ENCODE data around the gene ICAM4.
"Not testable (repeated sequence)": the region's sequence is repeated elsewhere in the genome, so short reads cannot be mapped to it uniquely, and the experiment has no call there.

Gene ICAM4

GRCh38 chr19:10286803-10287737, at the start of gene ICAM4:
Gene ICAM4, plus strand, starts transcription at chr19:10286955. Its CDS starts 58 bp downstream, at chr19:10287013.
- Histone ChIP-seq H3K36me3 (peaks cover 0 to 23% (median 21%) of the 10 kb centered on the region in 3 donors), H3K9me3 (no peaks in the 10 kb centered on the region), H3K27me3 (peaks cover 6 to 77% of the 10 kb centered on the region in 2 donors), H3K27ac (no peak within 1 kb of the TSS), H3K4me3 (peak within 1 kb of the TSS in 1 of 2 donors; percentile 27), H3K4me1 (peaks cover 0 to 50% (median 46%) of the 10 kb centered on the region in 4 donors)
- DNase-seq, result peak in 1 of 2 donors; percentile 54
- intact Hi-C loops (cut with DNase I; ENCODE audit: low total_unique reads), result no loop called here
- TF ChIP-seq CTCF (IDR thresholded peaks at IDR 0.05), result no peak

GRCh38 chr19:10237702-10238101, 49.1 kb upstream of the ICAM4 start:
- no peak overlapping the region for H3K27ac ChIP-seq
- H3K27me3 ChIP-seq, result no peaks in the 10 kb centered on the region
- no peaks in the 10 kb centered on the region for H3K9me3 ChIP-seq
- TF ChIP-seq CTCF (IDR thresholded peaks at IDR 0.05), result no peak
- H3K4me3 ChIP-seq, result no peak overlapping the region
- DNase-seq, result no peak
- H3K36me3 ChIP-seq, result no peaks in the 10 kb centered on the region
- H3K4me1 ChIP-seq, result no peaks in the 10 kb centered on the region
- intact Hi-C loops (cut with DNase I; ENCODE audit: low total_unique reads), result no loop called here

GRCh38 chr19:10238172-10238783, 48.5 kb upstream of the ICAM4 start:
- DNase-seq, result peak in 1 of 2 donors; percentile 38
- Histone ChIP-seq H3K9me3 (no peaks in the 10 kb centered on the region), H3K36me3 (no peaks in the 10 kb centered on the region), H3K4me3 (no peak overlapping the region), H3K27ac (no peak overlapping the region), H3K27me3 (no peaks in the 10 kb centered on the region), H3K4me1 (no peaks in the 10 kb centered on the region)
- intact Hi-C loops (cut with DNase I; ENCODE audit: low total_unique reads), result no loop called here
- TF ChIP-seq CTCF (IDR thresholded peaks at IDR 0.05), result no peak

- DNase-seq; H3K27me3 ChIP-seq; H3K4me3 ChIP-seq; H3K36me3 ChIP-seq; H3K4me1 ChIP-seq; H3K27ac ChIP-seq; H3K9me3 ChIP-seq; intact Hi-C loops (cut with DNase I; ENCODE audit: low total_unique reads): not testable (repeated sequence)
Measured at GRCh38 chr19:10241826-10242449, 44.8 kb upstream of the ICAM4 start.

GRCh38 chr19:10243606-10244005, 43.1 kb upstream of the ICAM4 start:
- H3K27me3 ChIP-seq, result no peaks in the 10 kb centered on the region
- no peak overlapping the region for H3K27ac ChIP-seq
- H3K9me3 ChIP-seq, result no peaks in the 10 kb centered on the region
- no peak for TF ChIP-seq CTCF (IDR thresholded peaks at IDR 0.05)
- no peaks in the 10 kb centered on the region for H3K4me1 ChIP-seq
- no peak overlapping the region for H3K4me3 ChIP-seq
- DNase-seq, result no peak
- intact Hi-C loops (cut with DNase I; ENCODE audit: low total_unique reads), result no loop called here
- no peaks in the 10 kb centered on the region for H3K36me3 ChIP-seq
